ENCODE results near the gene CUBN.

DNA sequence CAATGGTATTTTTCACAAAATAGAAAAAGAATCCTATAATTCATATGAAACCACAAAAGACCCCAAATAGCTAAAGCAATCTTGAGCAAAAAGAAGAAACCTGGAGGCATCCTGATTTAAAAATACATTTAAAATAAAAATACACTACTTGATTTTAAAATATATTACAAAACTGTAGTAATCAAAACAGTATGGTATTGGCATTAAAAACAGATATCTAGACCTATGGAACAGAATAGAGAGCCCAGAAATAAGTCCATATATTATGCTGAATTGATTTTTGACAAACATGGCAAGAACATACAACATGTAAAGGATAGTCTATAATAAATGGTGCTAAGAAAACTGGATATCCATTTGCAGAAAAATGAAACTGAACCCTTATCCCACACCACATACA is 34.8 kb downstream of the CUBN start:
- no peak for TF ChIP-seq EZH2 (IDR thresholded peaks at IDR 0.05)
- TF ChIP-seq POLR2AphosphoS5 (IDR thresholded peaks at IDR 0.05; ENCODE audit: borderline replicate concordance, low read depth, low read length): no peak

All from SK-N-MC (cell line).